Neural crest cell (in vitro differentiated cells): ENCODE measurements around the gene DYRK1A. TPM values are rescaled to one million over a fixed set of nuclear protein-coding genes. Genes with fewer than 3 reads are reported as not detected.
"Not testable (repeated sequence)": the region's sequence is repeated elsewhere in the genome, so short reads cannot be mapped to it uniquely, and the experiment has no call there.

ENCODE experiments used
- DNase-seq: peaks from one replicate; pipeline ENCODE4 v3.0.0; 2021; ENCODE audit warnings: low read depth, mixed read lengths, low spot score
- H3K27ac Mint-ChIP-seq: one replicate; pipeline ENCODE4 v1.8.0; 2021; ENCODE audit warnings: mild to moderate bottlenecking, mixed read lengths; ENCODE audit not compliant: unreplicated experiment
- H3K27me3 Mint-ChIP-seq: 2 replicates; pipeline ENCODE4 v1.8.0; 2021; ENCODE audit warnings: low read depth, mild to moderate bottlenecking, mixed read lengths
- H3K36me3 Mint-ChIP-seq: 2 replicates; pipeline ENCODE4 v1.8.0; 2021; ENCODE audit warnings: low read depth, mild to moderate bottlenecking, mixed read lengths
- H3K4me1 Mint-ChIP-seq: 2 replicates; pipeline ENCODE4 v1.8.0; 2021; ENCODE audit warnings: mixed read lengths
- H3K4me3 Mint-ChIP-seq: one replicate; pipeline ENCODE4 v1.8.0; 2021; ENCODE audit warnings: mild to moderate bottlenecking, mixed read lengths
- H3K9me3 Mint-ChIP-seq: 2 replicates; pipeline ENCODE4 v1.8.0; 2021; ENCODE audit warnings: mixed read lengths
- total RNA-seq: library from RNA; stranded (reverse); gene quantifications from 2 replicates; pipeline ENCODE4 v1.2.1, GENCODE V29; 2021
- TF ChIP-seq, protein P1 (sequence below): fragments of 200-600 bp; sonication (generic); conservative IDR thresholded peaks from 2 replicates; pipeline ENCODE4 v1.5.0; 2021; ENCODE audit warnings: antibody characterized with exemption, mild to moderate bottlenecking

Gene DYRK1A
- total RNA-seq, 1 donor from 2014 or later: 77.0 TPM

DNA sequence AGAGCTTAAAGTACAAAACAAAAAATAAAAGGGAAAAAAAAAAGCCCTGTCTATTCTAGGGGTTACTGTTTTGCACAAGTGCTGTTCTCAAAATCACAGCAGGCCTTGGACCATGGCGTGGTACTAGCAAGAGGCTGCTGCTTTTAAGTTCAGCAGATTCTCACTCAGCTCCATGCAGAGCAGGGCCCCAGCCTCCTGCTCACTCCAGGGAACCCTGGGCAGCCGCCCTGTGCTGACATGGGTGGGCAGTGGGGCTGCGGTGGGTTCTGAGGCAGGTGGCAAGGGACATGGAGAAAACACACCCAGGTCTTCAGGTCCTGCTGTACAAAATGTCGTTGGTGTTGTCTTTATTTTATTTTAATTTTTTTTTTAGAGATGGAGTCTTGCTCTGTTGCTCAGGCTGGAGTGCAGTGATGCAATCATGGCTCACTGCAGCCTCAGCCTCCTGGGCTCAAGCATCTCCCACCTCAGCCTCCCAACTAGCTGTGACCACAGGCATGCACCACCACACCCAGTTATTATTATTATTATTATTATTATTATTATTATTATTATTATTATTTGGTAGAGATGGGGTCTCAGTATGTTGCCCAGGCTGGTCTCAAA lies 170.9 kb downstream of the DYRK1A start:
- H3K9me3 Mint-ChIP-seq: peaks cover 24% of the 10 kb centered on the region
- TF ChIP-seq, protein P1, sequence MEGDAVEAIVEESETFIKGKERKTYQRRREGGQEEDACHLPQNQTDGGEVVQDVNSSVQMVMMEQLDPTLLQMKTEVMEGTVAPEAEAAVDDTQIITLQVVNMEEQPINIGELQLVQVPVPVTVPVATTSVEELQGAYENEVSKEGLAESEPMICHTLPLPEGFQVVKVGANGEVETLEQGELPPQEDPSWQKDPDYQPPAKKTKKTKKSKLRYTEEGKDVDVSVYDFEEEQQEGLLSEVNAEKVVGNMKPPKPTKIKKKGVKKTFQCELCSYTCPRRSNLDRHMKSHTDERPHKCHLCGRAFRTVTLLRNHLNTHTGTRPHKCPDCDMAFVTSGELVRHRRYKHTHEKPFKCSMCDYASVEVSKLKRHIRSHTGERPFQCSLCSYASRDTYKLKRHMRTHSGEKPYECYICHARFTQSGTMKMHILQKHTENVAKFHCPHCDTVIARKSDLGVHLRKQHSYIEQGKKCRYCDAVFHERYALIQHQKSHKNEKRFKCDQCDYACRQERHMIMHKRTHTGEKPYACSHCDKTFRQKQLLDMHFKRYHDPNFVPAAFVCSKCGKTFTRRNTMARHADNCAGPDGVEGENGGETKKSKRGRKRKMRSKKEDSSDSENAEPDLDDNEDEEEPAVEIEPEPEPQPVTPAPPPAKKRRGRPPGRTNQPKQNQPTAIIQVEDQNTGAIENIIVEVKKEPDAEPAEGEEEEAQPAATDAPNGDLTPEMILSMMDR: no peak
- H3K27me3 Mint-ChIP-seq: no peaks in the 10 kb centered on the region
- no peak for DNase-seq
- peaks cover 4% of the 10 kb centered on the region for H3K36me3 Mint-ChIP-seq
- no peak overlapping the region for H3K4me3 Mint-ChIP-seq
- H3K27ac Mint-ChIP-seq: no peak overlapping the region
- peaks cover 12% of the 10 kb centered on the region for H3K4me1 Mint-ChIP-seq

- Mint-ChIP-seq H3K4me1 (peaks cover 12% of the 10 kb centered on the region), H3K36me3 (peaks cover 4% of the 10 kb centered on the region), H3K27me3 (no peaks in the 10 kb centered on the region), H3K9me3 (peaks cover 26% of the 10 kb centered on the region), H3K4me3 (no peak overlapping the region), H3K27ac (no peak overlapping the region)
- TF ChIP-seq, protein P1: no peak
- no peak for DNase-seq
These were observed 172.5 kb downstream of the DYRK1A start for GRCh38 chr21:37538971-37539590.

DNA sequence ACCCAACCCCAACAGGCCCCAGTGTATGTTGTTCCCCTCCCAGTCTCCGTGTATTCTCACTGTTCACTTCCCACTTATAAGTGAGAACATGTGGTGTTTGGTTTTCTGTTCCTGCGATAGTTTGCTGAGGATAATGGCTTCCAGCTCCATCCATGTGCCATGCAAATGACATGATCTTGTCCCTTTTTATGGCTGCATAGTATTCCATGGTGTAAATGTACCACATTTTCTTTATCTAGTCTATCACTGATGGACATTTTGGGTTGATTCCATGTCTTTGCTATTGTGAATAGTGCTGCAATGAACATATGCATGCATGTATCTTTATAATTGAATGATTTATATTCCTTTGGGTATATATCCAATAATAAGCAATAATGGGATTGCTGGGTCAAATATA lies 174.6 kb downstream of the DYRK1A start:
- not testable (repeated sequence) for H3K27ac Mint-ChIP-seq, DNase-seq, H3K4me3 Mint-ChIP-seq, H3K36me3 Mint-ChIP-seq, H3K27me3 Mint-ChIP-seq
- peaks cover 24% of the 10 kb centered on the region for H3K9me3 Mint-ChIP-seq
- H3K4me1 Mint-ChIP-seq: peaks cover 12% of the 10 kb centered on the region

- H3K27ac Mint-ChIP-seq: no peak overlapping the region
- H3K4me1 Mint-ChIP-seq: peaks cover 8% of the 10 kb centered on the region
- no peaks in the 10 kb centered on the region for H3K36me3 Mint-ChIP-seq
- no peak for DNase-seq
- no peak overlapping the region for H3K4me3 Mint-ChIP-seq
- TF ChIP-seq, protein P1: no peak
- H3K9me3 Mint-ChIP-seq: peaks cover 18% of the 10 kb centered on the region
- no peaks in the 10 kb centered on the region for H3K27me3 Mint-ChIP-seq
These were observed 175.9 kb downstream of the DYRK1A start for GRCh38 chr21:37542512-37542911.

DNA sequence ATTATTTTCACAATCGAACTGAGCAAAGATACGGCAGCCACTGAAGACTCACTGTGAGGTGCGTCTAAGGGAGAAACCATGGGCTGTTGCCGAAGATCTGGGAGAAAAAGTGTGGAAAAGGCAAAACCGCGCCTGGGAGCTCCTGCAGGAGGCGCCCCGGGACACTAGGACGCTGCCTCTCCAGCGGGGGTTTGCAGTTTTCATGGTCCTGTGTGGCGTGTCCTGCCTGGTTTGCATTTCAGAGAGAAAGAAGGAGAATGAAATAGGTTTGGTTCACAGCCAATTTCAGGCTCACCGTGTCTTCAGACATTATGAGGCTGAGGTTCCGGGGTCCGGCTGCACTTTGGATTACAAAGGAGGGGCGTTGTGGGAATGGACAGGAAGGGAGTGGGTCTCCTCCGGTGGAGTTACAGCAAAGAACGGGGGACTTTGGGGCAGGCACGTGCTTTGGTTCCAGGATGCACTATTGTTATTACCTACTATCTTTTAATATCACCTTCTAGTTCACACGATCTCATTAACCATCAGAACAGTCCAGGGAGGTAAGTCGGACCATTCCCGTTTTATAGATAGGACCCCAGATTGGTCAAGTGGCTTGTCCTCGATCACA lies 179.8 kb downstream of the DYRK1A start:
- H3K4me3 Mint-ChIP-seq: no peak overlapping the region
- TF ChIP-seq, protein P1: no peak
- peaks cover 11% of the 10 kb centered on the region for H3K9me3 Mint-ChIP-seq
- no peak for DNase-seq
- H3K4me1 Mint-ChIP-seq: peaks cover 4% of the 10 kb centered on the region
- H3K36me3 Mint-ChIP-seq: no peaks in the 10 kb centered on the region
- H3K27ac Mint-ChIP-seq: no peak overlapping the region
- H3K27me3 Mint-ChIP-seq: no peaks in the 10 kb centered on the region
